ENCODE data around the gene RPL10A.

GRCh38 chr6:35485402-35485877, 17.2 kb downstream of the RPL10A start:
- TF ChIP-seq CTCF (IDR thresholded peaks at IDR 0.05; ENCODE audit: low read depth, low read length, poor library complexity, severe bottlenecking) (no peak), EZH2phosphoT487 (IDR thresholded peaks at IDR 0.05; ENCODE audit: borderline replicate concordance, low read length) (no peak)

Data from DOHH2 (cell line).